HUES48 (cell line): ENCODE results near the gene DLGAP3.
A peak's percentile ranks its signal among the peaks of the same experiment; 100 is the strongest.

Experiments used
- H3K27ac ChIP-seq: one replicate; pipeline ENCODE4 v1.7.0; 2013; ENCODE audit warnings: low read depth, low read length, inconsistent platforms
- H3K27me3 ChIP-seq: 2 replicates; pipeline ENCODE4 v1.6.1; 2013; ENCODE audit warnings: mild to moderate bottlenecking, low read length; ENCODE audit not compliant: control insufficient read depth, insufficient read depth
- H3K36me3 ChIP-seq: 2 replicates; pipeline ENCODE4 v1.6.1; 2013; ENCODE audit warnings: low read length; ENCODE audit not compliant: control insufficient read depth, insufficient read depth
- H3K4me1 ChIP-seq: 2 replicates; pipeline ENCODE4 v1.6.1; 2013; ENCODE audit warnings: mild to moderate bottlenecking, low read length; ENCODE audit not compliant: control insufficient read depth, insufficient read depth
- H3K4me3 ChIP-seq: 2 replicates; pipeline ENCODE4 v1.5.1; 2013; ENCODE audit warnings: mild to moderate bottlenecking, low read depth, low read length
- H3K9ac ChIP-seq: 2 replicates; pipeline ENCODE4 v1.6.1; 2013; ENCODE audit warnings: mild to moderate bottlenecking, low read depth, low read length, moderate library complexity
- H3K9me3 ChIP-seq: 2 replicates; pipeline ENCODE4 v1.6.1; 2013; ENCODE audit warnings: low read length; ENCODE audit not compliant: control insufficient read depth, insufficient read depth

The DLGAP3 gene

GRCh38 chr1:34928699-34929496, 552 bp downstream of the DLGAP3 start:
- Histone ChIP-seq H3K9ac (no peak overlapping the region), H3K36me3 (no peaks in the 10 kb centered on the region), H3K4me3 (peak overlapping the region; percentile 71), H3K27ac (no peak overlapping the region), H3K4me1 (0 out of 2 replicates have a peak, but pooled peaks cover 6% of the 10 kb centered on the region), H3K9me3 (no peaks in the 10 kb centered on the region), H3K27me3 (peaks cover 55% of the 10 kb centered on the region)

GRCh38 chr1:34928066-34928696, 1.3 kb downstream of the DLGAP3 start:
- H3K27ac ChIP-seq: no peak overlapping the region

DNA sequence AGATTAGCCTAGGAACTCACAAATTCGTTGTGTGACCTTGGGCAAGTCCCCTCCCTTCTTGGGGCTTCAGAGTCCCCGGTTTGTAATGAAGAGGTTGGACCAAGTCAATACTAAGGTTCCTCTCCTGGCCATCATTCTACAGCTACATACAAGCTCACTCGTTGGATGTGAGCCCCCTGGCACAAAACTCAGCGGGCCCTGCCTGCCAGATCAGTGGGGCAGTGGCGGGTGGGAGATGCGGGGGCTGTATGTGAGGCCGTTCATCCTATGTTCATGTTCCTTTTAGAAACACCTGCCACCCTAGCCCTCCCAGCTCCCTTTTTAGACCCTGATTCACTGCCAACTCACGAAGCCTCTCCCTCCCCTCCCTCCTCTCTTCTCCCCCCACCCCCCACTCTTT, 2.1 kb downstream of the DLGAP3 start:
- H3K4me3 ChIP-seq: no peak overlapping the region
- H3K36me3 ChIP-seq: no peaks in the 10 kb centered on the region
- H3K9me3 ChIP-seq: no peaks in the 10 kb centered on the region
- H3K9ac ChIP-seq: no peak overlapping the region
- peaks cover 57% of the 10 kb centered on the region for H3K27me3 ChIP-seq
- H3K4me1 ChIP-seq: peaks cover 13% of the 10 kb centered on the region
- H3K27ac ChIP-seq: no peak overlapping the region

More at GRCh38 chr1:34928066-34928696, 1.3 kb downstream of the DLGAP3 start:
- no peaks in the 10 kb centered on the region for H3K9me3 ChIP-seq
- H3K9ac ChIP-seq: no peak overlapping the region
- H3K36me3 ChIP-seq: no peaks in the 10 kb centered on the region
- H3K4me1 ChIP-seq: peaks cover 10% of the 10 kb centered on the region; the same call in 1 of the 2 replicates
- peak overlapping the region; percentile 71 for H3K4me3 ChIP-seq
- H3K27me3 ChIP-seq: peaks cover 57% of the 10 kb centered on the region

GRCh38 chr1:34926894-34927293, 2.6 kb downstream of the DLGAP3 start:
- Histone ChIP-seq H3K9ac (no peak overlapping the region), H3K4me1 (peaks cover 13% of the 10 kb centered on the region), H3K36me3 (no peaks in the 10 kb centered on the region), H3K9me3 (no peaks in the 10 kb centered on the region), H3K27me3 (peaks cover 54% of the 10 kb centered on the region), H3K27ac (no peak overlapping the region), H3K4me3 (no peak overlapping the region)

GRCh38 chr1:34926156-34926555, 3.3 kb downstream of the DLGAP3 start:
- no peak overlapping the region for H3K9ac ChIP-seq
- H3K4me3 ChIP-seq: no peak overlapping the region
- no peaks in the 10 kb centered on the region for H3K9me3 ChIP-seq
- H3K27ac ChIP-seq: no peak overlapping the region
- no peaks in the 10 kb centered on the region for H3K36me3 ChIP-seq
- H3K4me1 ChIP-seq: peaks cover 20% of the 10 kb centered on the region
- peaks cover 51% of the 10 kb centered on the region for H3K27me3 ChIP-seq

DNA sequence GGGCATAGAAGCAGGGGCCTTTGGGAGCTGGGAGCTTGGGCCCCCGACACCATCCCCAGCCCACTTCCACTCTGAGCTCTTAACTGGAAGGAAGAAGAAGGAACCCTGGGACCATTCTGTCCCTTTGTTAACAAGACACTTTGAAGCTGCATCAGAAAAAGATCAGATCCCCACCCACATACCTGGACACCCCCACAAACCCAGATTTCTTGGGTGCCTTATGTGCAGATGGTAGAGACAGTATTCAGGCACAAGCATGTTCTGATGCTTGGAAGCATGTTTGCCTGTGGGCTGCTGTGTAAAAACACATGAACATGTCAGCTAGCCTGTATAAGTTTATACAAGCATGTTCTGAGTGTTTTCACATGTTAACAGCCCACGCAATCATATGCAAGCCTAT, 3.7 kb downstream of the DLGAP3 start:
- no peaks in the 10 kb centered on the region for H3K9me3 ChIP-seq
- no peak overlapping the region for H3K9ac ChIP-seq
- peaks cover 23% of the 10 kb centered on the region for H3K4me1 ChIP-seq
- H3K27me3 ChIP-seq: peaks cover 46% of the 10 kb centered on the region
- H3K27ac ChIP-seq: no peak overlapping the region
- H3K4me3 ChIP-seq: no peak overlapping the region
- no peaks in the 10 kb centered on the region for H3K36me3 ChIP-seq

- H3K4me1 ChIP-seq: peaks cover 23% of the 10 kb centered on the region
- H3K27me3 ChIP-seq: peaks cover 40% of the 10 kb centered on the region
Measured at GRCh38 chr1:34924759-34925555, 4.5 kb downstream of the DLGAP3 start.

DNA sequence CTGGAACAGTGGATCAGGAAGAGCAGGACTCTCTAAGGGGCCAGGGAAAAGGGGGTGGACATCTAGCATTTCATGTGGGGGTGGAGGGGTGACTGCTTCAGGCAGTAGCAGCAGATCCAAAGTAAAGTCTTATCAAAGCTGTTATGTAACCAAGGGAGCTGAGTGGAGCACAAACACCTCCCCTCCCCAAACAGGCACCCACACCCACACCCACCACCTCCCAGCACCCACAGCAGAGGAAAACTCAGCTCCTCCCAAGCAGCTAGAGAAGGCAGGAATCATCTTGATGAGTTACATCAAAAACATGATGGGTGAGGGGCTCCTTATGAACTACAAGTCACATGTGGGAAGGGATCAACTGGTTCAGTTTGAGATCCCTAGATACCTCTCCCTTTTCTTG, 6.0 kb downstream of the DLGAP3 start:
- Histone ChIP-seq H3K36me3 (no peaks in the 10 kb centered on the region), H3K4me1 (peaks cover 28% of the 10 kb centered on the region), H3K27me3 (peaks cover 31% of the 10 kb centered on the region), H3K27ac (no peak overlapping the region), H3K4me3 (no peak overlapping the region), H3K9me3 (no peaks in the 10 kb centered on the region), H3K9ac (no peak overlapping the region)

More at GRCh38 chr1:34924759-34925555, 4.5 kb downstream of the DLGAP3 start:
- Histone ChIP-seq H3K4me3 (no peak overlapping the region), H3K36me3 (no peaks in the 10 kb centered on the region), H3K9me3 (no peaks in the 10 kb centered on the region), H3K9ac (no peak overlapping the region), H3K27ac (no peak overlapping the region)

DNA sequence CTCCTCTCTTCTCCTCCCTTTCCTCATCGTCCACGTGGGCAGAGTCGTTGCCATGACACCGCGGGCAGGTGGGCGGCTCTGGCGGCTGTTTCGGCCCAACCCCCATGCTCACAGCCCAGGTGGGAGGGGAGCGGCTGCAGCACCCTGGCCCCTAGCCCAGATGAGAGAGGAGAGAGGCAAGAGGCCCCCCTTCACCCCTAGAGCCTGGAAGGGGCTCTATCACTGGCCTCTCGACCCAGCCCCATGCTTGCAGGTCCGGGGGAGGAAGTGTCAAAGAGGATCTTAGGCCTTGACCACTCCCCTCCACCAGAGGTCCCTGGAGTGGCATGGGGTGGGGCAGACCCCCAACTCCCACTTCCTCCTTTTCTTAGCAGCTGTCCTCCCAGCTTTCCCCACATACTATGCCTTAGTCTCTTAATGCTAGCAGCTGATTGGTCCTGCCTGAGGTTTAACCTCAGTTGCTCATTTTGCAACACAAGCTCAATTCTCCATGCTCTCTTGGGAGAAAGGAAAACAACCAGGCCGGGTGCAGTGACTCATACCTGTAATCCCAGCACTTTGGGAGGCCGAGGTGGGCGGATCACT, 10.4 kb downstream of the DLGAP3 start:
- Histone ChIP-seq H3K4me3 (no peak overlapping the region), H3K9ac (no peak overlapping the region), H3K27ac (no peak overlapping the region), H3K36me3 (no peaks in the 10 kb centered on the region), H3K4me1 (peaks cover 27% of the 10 kb centered on the region), H3K9me3 (no peaks in the 10 kb centered on the region), H3K27me3 (peaks cover 4% of the 10 kb centered on the region)

GRCh38 chr1:34918386-34918976, 11.0 kb downstream of the DLGAP3 start:
- peaks cover 24% of the 10 kb centered on the region for H3K4me1 ChIP-seq
- no peak overlapping the region for H3K9ac ChIP-seq
- H3K27me3 ChIP-seq: no peaks in the 10 kb centered on the region
- no peaks in the 10 kb centered on the region for H3K36me3 ChIP-seq
- H3K9me3 ChIP-seq: no peaks in the 10 kb centered on the region
- H3K4me3 ChIP-seq: no peak overlapping the region
- H3K27ac ChIP-seq: no peak overlapping the region
